D721Med (cell line): ENCODE data around the gene KRTAP1-1.
"Not testable (repeated sequence)": the region's sequence is repeated elsewhere in the genome, so short reads cannot be mapped to it uniquely, and the experiment has no call there.

Source experiments
- DNase-seq: peaks from one replicate; pipeline ENCODE4 v3.0.0; 2011; ENCODE audit warnings: low spot score; ENCODE audit not compliant: insufficient read length
- FAIRE-seq: peaks from 2 replicates; lab custom pipeline; 2011; peaks lifted over from hg19 to GRCh38; lab: Jason Lieb, UNC
- TF ChIP-seq, protein P1 (sequence below): IDR thresholded peaks from 2 replicates; pipeline ENCODE4 v1.5.1; 2012; ENCODE audit warnings: mild to moderate bottlenecking, control low read depth; ENCODE audit not compliant: insufficient read depth; ENCODE audit errors: missing control alignments

The KRTAP1-1 gene

DNA sequence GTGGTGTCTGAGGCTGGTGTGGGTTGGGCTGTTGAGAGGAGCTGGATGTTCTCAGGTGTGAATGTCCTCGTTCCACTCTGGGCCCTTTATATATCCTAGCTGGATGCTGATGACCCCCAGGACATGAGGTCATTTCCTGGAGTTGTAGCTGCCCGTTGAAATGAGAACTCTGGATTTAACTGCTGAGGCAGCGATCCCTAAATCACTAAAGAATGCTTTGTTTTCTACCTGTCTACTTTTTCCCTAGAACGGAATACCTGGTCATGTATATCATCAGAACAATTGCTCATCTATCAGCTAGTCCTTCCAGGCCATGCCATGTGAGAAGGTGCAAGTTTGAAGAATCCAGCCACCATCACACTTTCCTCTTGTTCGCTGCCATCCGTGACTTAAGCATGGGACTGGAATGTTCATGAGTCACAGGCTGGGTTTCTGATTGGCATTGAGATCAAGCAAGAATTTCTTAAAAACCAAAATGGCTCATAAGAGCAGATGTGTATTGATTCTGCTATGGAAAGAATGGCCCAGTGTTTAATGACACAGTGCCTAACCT is 18.9 kb upstream of the KRTAP1-1 start, which contains the start of gene KRTAP2-3:
TSS of gene KRTAP2-3 (minus strand) at position 63 of the 553 bp plus-strand sequence. CDS start 64 bp downstream, outside the sequence.
- TF ChIP-seq, protein P1, sequence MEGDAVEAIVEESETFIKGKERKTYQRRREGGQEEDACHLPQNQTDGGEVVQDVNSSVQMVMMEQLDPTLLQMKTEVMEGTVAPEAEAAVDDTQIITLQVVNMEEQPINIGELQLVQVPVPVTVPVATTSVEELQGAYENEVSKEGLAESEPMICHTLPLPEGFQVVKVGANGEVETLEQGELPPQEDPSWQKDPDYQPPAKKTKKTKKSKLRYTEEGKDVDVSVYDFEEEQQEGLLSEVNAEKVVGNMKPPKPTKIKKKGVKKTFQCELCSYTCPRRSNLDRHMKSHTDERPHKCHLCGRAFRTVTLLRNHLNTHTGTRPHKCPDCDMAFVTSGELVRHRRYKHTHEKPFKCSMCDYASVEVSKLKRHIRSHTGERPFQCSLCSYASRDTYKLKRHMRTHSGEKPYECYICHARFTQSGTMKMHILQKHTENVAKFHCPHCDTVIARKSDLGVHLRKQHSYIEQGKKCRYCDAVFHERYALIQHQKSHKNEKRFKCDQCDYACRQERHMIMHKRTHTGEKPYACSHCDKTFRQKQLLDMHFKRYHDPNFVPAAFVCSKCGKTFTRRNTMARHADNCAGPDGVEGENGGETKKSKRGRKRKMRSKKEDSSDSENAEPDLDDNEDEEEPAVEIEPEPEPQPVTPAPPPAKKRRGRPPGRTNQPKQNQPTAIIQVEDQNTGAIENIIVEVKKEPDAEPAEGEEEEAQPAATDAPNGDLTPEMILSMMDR, result no peak
- no peak for FAIRE-seq
- no peak for DNase-seq

DNA sequence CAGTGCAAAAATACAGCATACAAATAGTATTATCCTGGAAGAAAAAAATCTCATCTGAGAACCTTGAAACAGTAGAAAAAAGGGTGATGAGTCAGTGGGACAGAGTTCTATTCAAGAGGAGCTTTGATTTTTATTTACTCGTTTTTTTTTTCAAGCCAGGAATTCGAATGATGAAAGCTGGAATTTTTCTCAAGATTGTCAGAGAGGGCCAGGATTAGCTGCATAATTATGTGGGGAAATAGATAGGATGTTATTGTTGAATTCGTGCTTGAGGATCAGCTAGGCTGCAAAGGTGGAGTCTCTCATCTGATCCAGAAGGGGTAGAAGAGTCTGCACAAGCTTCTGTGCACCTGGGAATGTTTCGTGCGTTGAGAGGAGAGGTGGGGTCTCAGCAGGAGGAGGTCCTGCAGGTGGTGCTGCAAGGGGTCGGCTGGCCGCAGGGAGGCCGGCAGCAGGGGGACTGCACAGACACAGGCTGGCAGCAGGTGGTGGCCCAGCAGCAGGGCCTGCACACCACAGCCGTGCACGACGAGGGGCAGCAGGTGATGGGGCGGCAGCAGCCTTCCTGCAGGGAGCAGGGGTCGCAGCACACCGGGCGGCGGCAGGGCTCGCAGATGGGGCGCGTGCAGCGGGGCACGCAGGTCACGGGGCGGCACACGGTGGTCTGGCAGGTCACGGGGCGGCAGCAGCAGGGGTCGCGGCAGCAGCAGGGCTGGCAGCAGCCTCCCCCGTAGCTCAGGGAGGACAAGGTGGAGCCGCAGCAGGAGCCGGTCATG is 18.2 kb upstream of the KRTAP1-1 start:
- FAIRE-seq, DNase-seq: not testable (repeated sequence)

DNA sequence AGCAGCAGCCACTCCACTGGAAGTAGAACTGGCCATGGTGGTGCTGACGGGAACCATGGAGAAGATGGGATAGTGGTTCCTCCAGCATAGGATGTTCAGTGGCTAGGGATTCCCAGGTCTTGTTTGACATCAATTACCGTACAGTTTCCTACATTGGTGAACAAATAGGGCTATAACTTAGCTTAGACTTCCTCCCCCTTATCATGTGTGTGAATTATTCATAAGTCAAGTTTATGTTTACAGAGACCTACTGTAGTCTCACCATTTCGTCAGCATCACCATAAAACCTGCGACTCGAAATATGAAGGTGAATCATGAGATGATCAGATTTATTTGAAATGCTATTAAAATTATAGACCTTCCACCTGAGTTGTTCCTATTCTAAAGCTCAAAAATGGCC is 17.5 kb upstream of the KRTAP1-1 start:
- FAIRE-seq (no peak), DNase-seq (no peak)
- TF ChIP-seq, protein P1, result no peak

DNA sequence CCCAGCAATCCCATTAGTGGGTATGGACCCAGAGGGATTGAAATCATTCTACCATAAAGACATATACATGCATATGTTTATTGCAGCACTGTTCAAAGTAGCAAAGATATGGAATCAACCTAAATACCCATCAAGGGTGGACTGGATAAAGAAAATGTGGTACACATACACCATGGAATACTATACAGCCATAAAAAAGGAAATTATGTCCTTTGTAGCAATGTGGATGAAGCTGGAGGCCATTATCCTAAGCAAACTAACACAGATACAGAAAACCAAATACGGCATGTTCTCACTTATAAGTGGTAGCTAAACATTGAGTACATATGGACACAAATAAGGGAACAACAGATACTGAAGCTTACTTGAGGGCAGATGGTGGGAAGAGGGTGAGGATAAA is 16.3 kb upstream of the KRTAP1-1 start:
- no peak for FAIRE-seq
- TF ChIP-seq, protein P1, result no peak
- DNase-seq, result no peak

DNA sequence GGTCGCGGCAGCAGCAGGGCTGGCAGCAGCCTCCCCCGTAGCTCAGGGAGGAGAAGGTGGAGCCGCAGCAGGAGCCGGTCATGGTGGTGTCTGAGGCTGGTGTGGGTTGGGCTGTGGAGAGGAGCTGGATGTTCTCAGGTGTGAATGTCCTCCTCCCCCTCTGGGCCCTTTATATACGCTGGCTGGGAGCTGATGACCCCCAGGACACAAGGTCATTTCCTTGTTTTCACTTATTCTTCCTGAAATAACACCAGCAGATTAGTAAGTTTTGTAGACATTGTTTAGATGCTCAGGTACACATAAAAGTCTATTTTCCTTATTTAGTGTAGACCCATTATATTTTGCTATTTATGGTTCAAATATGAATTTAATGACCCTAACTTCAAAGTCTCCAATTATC is 13.9 kb upstream of the KRTAP1-1 start, which contains the start of gene KRTAP2-2:
TSS of gene KRTAP2-2 (minus strand) at position 101 of the 400 bp plus-strand sequence. CDS start at position 82, 19 bp downstream.
- not testable (repeated sequence) for FAIRE-seq

DNA sequence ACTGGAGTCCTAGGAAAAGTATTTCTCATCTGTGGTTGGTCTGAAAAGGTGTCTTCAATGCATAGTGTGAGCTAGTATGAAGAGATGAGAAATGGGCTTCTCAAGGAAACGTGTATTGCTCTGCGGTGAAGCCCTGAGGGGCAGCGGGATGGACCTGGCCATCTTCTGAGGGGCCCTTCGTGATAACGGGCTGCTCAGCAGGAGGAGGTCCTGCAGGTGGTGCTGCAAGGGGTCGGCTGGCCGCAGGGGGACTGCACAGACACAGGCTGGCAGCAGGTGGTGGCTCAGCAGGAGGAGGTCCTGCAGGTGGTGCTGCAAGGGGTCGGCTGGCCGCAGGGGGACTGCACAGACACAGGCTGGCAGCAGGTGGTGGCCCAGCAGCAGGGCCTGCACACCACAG is 13.3 kb upstream of the KRTAP1-1 start:
- FAIRE-seq, result not testable (repeated sequence)

More for the DNA sequence above, 13.9 kb upstream of the KRTAP1-1 start, which contains the start of gene KRTAP2-2:
- not testable (repeated sequence) for DNase-seq

DNA sequence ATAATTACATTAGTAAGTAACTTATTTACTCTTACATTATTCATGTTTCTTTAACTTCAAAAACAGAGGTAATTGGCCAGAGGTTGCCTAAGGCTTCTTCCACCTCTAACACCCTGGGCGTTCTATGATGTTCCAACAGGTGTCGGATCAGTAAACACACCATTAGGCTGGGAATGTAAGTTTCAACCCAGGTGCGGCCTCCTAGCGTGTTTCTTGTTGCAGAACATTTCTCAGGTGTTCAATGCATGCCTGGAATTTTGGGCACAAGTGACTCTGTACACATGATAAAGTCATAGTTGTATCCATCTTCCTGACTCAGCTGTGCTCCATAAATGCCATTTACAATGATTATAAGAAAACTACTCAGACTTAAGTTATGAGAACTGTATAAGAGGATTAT is 12.8 kb upstream of the KRTAP1-1 start:
- TF ChIP-seq, protein P1, result no peak
- DNase-seq (no peak), FAIRE-seq (no peak)

More for the DNA sequence above, 13.3 kb upstream of the KRTAP1-1 start:
- not testable (repeated sequence) for DNase-seq

DNA sequence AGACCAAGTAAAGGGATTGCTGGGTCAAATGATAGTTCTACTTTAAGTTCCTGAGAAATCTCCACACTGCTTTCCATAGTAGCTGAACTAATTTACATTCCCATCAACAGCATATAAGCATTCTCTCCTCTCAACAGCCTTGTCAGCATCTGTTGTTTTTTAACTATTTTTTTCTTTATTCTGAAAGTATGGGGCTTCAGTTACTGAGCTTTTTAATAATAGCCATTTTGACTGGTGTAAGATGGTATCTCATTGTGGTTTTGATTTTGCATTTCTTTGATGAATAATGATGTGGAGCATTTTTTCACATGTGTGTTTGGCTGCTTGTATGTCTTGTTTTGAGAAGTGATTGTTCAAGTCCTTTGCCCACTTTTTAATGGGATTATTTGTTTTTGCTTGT is 11.3 kb upstream of the KRTAP1-1 start:
- TF ChIP-seq, protein P1, result no peak
- FAIRE-seq, result no peak
- DNase-seq, result no peak
